GM18867 (cell line): Measurements from ENCODE around the gene CDH1.
"Not testable (repeated sequence)": the region's sequence is repeated elsewhere in the genome, so short reads cannot be mapped to it uniquely, and the experiment has no call there.

Experiments
- ATAC-seq: cut with Tn5 transposase; IDR thresholded peaks from one replicate; pipeline ENCODE4 v1.9.1; 2021; ENCODE audit warnings: mild to moderate bottlenecking, moderate library complexity; ENCODE audit not compliant: unreplicated experiment

The CDH1 gene

GRCh38 chr16:68786685-68787418, 49.8 kb downstream of the CDH1 start:
- no peak for ATAC-seq

GRCh38 chr16:68787419-68787807, 50.3 kb downstream of the CDH1 start:
- ATAC-seq = not testable (repeated sequence)

GRCh38 chr16:68790130-68790761, 53.2 kb downstream of the CDH1 start:
- ATAC-seq = no peak

GRCh38 chr16:68790944-68791343, 53.9 kb downstream of the CDH1 start:
- ATAC-seq = no peak

DNA sequence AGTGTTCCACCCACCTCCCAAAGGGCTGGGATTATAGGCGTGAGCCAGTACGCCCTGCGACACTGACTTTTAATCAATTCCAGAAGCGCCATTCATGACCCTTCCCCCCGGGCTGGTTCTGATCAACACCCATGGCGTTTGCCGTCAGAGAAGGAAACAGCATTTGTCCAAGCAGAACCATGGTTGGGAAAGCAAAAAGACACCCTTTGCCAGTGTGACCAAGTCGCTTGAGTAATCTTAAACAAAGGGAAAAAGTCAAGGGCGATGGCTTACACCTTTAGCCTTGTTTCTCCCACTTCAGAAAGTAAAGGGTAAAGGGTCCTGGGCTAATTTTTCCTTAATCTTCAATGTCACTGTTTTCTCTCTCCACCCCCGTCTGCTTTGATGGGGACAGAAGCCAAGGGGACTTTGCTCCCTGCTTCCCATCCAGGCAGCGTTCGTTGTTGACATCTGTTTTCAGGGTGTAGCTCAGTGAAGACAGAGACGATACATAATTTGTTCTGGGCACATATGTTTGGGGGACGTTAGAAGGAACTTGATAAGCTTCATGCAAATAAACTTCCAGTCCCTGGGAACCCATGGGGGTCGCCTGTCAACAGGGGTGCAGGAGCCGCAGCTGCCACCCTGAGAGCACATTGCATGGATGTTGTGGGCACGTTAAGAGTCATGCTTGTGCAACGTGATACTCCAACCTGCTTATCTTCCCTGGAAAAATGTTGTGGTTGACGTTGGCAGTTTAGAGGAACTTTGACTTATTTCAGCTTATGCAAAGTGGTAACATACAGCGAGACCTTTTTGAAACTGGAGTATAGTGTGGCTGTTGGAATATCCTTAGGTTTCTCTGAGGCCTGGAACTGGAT, 55.6 kb downstream of the CDH1 start:
- ATAC-seq = no peak

DNA sequence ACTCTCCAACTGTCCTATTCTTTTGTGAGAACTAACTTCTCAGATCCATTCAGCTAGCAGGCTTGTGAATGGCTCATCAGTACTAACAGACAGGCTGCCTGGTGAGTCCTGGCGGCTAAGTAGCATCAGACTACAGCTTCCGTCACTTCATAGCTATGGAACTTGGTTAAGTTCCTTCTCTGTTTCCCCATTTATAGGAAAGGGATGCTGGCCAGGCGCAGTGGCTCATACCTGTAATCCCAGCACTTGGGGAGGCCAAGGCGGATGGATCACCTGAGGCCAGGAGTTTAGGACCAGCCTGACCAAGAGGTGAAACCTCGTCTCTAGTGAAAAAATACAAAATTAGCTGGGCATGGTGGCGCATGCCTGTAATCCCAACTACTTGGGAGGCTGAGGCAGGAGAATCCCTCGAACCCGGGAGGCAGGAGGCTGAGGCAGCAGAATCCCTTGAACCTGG, 56.3 kb downstream of the CDH1 start:
- no peak for ATAC-seq

- no peak for ATAC-seq
Measured at GRCh38 chr16:68798398-68798797, 61.3 kb downstream of the CDH1 start.

- ATAC-seq = no peak
Measured at GRCh38 chr16:68800257-68800875, 63.3 kb downstream of the CDH1 start.

DNA sequence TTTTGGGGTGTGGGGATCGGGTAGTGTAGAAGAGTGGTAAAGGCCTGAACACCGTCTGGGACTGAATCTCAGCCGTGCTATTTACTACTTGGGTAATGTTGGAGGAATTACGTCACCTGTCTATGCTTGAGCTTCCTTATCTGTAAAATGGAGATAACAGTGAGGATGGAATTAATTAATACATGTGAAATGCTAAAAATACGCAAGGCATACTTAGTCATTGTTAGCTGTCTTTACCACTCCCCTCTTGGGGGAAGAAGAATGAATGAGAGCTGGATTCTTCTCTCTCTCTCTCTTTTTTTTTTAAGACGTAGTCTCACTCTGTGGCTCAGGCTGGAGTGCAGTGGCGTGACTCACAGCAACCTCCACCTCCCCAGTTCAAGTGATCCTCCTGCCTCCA, 65.1 kb downstream of the CDH1 start:
- no peak for ATAC-seq

GRCh38 chr16:68806422-68806821, 69.3 kb downstream of the CDH1 start:
- ATAC-seq = no peak

DNA sequence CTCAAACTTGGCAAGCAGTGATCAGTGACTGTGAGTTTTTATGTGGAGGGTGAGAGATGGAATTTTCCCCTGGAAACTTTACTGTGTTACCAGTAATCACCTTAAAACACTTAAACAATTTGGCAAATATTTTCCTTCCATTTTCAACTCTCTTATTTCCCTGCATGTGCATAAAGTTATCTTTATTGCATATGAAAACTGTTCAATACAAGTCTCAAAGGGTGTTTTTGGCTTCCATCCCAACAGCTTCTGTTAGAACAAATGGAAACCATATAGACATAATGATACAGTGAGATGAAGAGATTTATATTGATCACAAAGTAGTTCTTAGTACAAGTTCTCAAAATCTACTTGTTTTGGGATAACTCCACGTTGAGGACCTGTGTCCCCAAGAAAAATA, 69.9 kb downstream of the CDH1 start:
- ATAC-seq = no peak

- ATAC-seq = no peak
Measured at GRCh38 chr16:68814516-68814915, 77.4 kb downstream of the CDH1 start.

DNA sequence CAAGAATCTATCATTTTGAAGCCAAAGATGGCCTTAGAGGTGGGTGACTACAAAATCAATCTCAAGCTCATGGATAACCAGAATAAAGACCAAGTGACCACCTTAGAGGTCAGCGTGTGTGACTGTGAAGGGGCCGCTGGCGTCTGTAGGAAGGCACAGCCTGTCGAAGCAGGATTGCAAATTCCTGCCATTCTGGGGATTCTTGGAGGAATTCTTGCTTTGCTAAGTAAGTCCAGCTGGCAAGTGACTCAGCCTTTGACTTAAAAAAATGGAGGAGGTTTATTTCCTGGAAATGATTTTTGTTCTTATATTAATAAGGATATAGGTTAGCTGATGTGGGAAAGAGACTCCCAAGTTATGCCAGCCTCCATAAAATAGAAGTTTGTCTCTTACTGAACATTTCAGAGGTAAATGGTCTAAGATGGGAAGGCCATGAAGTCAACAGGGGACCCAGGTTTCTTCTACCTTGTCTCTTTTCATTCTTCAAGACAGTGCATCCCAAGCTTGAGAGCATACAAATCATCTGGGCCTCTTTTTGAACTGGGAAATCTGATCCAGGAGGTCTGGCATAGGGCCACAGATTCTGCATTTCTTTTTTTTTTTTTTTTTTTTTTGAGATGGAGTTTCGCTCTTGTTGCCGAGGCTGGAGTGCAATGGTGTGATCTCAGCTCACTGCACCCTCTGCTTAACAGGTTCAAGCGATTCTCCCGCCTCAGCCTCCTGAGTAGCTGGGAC, 86.5 kb downstream of the CDH1 start:
- ATAC-seq = no peak

GRCh38 chr16:68825427-68825826, 88.3 kb downstream of the CDH1 start:
- ATAC-seq = no peak

- no peak for ATAC-seq
Measured at GRCh38 chr16:68826652-68827051, 89.6 kb downstream of the CDH1 start.

- ATAC-seq = no peak
Measured at GRCh38 chr16:68833251-68833650, 96.2 kb downstream of the CDH1 start.

- no peak for ATAC-seq
Measured at GRCh38 chr16:68834550-68834949, 97.5 kb downstream of the CDH1 start.

DNA sequence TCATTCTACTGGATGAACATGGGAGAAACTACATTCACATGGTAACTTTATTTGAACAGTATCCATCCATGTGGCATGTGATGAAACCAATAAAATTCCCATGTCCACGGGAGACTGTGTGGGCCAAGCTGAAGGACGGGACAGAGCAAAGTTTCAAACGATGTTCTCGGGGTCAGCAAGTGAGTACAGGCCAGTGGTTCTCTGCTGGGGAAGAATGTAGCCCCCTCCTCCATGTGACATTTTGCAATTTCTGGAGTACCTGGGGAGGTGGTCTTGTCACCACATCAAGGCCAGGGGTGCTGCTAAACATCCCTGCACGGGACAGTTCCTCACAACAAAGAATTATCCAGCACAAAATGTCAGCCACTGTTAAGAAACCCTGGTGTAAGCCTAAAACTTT, 98.9 kb downstream of the CDH1 start:
- ATAC-seq = no peak

DNA sequence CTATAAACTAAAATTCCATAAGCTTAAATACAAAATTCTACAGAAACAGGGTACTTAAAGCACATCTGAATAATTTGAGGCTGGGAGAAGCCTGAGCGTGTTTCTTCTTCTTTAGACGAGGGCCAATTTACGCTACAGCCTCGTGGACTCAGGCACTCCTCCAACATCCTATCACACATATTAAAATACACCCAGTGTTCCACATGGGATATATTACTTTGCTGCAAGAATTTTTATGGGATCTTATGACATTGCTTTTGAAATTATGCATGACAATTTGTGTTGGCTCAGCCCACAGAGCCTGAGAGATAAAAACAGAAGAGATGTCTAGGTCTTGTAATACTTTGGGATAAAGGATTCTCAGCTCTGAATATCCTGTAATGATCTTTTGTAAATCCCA, 102.7 kb downstream of the CDH1 start:
- ATAC-seq = no peak

GRCh38 chr16:68842964-68843481, 105.9 kb downstream of the CDH1 start:
- ATAC-seq = not testable (repeated sequence)
